Glutamatergic neuron (in vitro differentiated cells): Measurements from ENCODE around the gene TMEM232. TPM values are rescaled to one million over a fixed set of nuclear protein-coding genes. Genes with fewer than 3 reads are reported as not detected.

ENCODE experiments used
- DNase-seq: peaks from one replicate; pipeline ENCODE4 v3.0.0; 2022
- H3K27ac Mint-ChIP-seq: one replicate; pipeline ENCODE4 v1.8.0; 2020; ENCODE audit warnings: mild to moderate bottlenecking, mixed read lengths, inconsistent platforms; ENCODE audit not compliant: unreplicated experiment
- H3K27me3 Mint-ChIP-seq: one replicate; pipeline ENCODE4 v1.8.0; 2020; ENCODE audit warnings: mild to moderate bottlenecking, moderate library complexity, mixed read lengths, inconsistent platforms; ENCODE audit not compliant: unreplicated experiment
- H3K36me3 Mint-ChIP-seq: one replicate; pipeline ENCODE4 v1.8.0; 2020; ENCODE audit warnings: mild to moderate bottlenecking, mixed read lengths, inconsistent platforms; ENCODE audit not compliant: unreplicated experiment
- H3K4me1 Mint-ChIP-seq: one replicate; pipeline ENCODE4 v1.8.0; 2020; ENCODE audit warnings: mild to moderate bottlenecking, low read depth, mixed read lengths, inconsistent platforms; ENCODE audit not compliant: unreplicated experiment
- H3K4me3 Mint-ChIP-seq: one replicate; pipeline ENCODE4 v1.8.0; 2020; ENCODE audit warnings: mild to moderate bottlenecking, mixed read lengths, inconsistent platforms; ENCODE audit not compliant: unreplicated experiment
- H3K9me3 Mint-ChIP-seq: one replicate; pipeline ENCODE4 v1.8.0; 2020; ENCODE audit warnings: mild to moderate bottlenecking, moderate library complexity, mixed read lengths, inconsistent platforms; ENCODE audit not compliant: unreplicated experiment
- total RNA-seq: library from RNA; stranded (reverse); fragmentation: NEBNext Ultra II Directional; extraction: Animal tissue kit (Norgen Biotek cat#: 25700); gene quantifications from one replicate; pipeline ENCODE4 v1.2.1, GENCODE V29; 2021; ENCODE audit not compliant: unreplicated experiment
- TF ChIP-seq, protein P1 (sequence below): fragments of 200-600 bp; sonication (generic); IDR thresholded peaks from one replicate; pipeline ENCODE4 v1.5.0; 2021; ENCODE audit not compliant: partially characterized antibody, unreplicated experiment

Gene TMEM232
- total RNA-seq, 1 donor from 2014 or later = 5.3 TPM

DNA sequence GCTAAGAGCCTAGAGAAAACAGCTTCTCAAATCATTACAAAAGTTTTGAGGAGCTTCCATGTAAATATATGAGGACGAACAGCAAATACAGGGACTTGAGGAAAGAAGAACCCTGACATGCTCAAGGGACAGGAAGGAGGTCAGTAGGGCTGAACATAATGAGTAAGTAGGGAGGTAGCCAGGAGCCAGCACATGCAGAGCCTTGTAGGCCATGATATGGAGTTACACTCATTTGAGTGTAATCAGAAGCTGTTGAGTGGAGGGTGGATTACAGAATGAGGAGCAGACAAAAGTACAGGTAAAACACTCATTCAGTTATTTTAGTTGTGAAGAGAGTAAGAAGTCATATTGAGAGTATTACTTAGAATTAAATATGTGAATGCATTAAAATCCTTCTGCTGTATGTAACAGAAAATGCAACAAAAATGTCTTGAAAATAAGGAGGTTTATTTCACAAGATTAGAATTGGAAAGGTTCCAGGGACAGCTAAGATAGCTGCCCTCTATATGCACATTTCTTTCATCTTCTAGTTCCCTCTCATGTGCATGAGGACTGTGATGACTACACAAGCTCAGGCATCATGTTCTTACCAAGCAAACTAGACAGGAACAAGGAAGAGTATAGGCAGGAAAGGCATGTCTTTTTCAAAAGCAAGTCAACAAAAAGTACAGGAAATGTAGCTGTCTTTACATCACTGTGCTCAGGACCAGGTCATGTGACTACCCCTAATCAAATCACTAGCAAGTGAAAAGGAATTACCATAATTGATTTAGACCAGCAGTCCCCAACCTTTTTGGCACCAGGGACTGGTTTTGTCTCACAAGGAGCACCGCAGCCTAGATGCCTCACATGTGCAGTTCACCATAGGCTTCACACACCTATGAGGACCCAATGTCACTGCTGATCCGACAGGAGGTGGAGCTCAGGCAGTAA is 87.2 kb downstream of the TMEM232 start:
- no peak for DNase-seq
- TF ChIP-seq, protein P1, sequence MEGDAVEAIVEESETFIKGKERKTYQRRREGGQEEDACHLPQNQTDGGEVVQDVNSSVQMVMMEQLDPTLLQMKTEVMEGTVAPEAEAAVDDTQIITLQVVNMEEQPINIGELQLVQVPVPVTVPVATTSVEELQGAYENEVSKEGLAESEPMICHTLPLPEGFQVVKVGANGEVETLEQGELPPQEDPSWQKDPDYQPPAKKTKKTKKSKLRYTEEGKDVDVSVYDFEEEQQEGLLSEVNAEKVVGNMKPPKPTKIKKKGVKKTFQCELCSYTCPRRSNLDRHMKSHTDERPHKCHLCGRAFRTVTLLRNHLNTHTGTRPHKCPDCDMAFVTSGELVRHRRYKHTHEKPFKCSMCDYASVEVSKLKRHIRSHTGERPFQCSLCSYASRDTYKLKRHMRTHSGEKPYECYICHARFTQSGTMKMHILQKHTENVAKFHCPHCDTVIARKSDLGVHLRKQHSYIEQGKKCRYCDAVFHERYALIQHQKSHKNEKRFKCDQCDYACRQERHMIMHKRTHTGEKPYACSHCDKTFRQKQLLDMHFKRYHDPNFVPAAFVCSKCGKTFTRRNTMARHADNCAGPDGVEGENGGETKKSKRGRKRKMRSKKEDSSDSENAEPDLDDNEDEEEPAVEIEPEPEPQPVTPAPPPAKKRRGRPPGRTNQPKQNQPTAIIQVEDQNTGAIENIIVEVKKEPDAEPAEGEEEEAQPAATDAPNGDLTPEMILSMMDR = no peak
- Mint-ChIP-seq H3K36me3 (no peaks in the 10 kb centered on the region), H3K4me1 (no peaks in the 10 kb centered on the region), H3K9me3 (peaks cover 2% of the 10 kb centered on the region), H3K27ac (no peak overlapping the region), H3K4me3 (no peak overlapping the region), H3K27me3 (no peaks in the 10 kb centered on the region)

DNA sequence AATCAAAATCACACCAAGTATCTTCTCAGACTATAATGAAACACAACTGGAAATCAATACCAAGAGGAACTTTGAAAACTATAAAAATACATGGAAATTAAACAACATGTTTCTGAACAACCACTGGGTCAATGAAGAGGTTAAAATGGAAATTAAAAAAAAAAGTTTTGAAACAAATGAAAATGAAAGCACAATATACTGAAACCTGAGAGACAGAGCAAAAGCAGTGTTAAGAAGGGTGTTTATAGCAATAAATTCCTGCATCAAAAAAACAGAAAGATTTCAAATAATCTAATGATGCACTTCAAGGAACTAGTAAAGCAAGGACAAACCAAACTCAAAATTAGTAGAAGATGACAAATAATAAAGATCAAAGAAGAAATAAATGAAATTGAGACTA is 92.0 kb downstream of the TMEM232 start:
- H3K9me3 Mint-ChIP-seq = peaks cover 2% of the 10 kb centered on the region

GRCh38 chr5:110631236-110631635 is 95.2 kb downstream of the TMEM232 start:
- DNase-seq = no peak
- Mint-ChIP-seq H3K36me3 (no peaks in the 10 kb centered on the region), H3K4me1 (no peaks in the 10 kb centered on the region), H3K27me3 (no peaks in the 10 kb centered on the region), H3K4me3 (no peak overlapping the region), H3K27ac (no peak overlapping the region), H3K9me3 (no peaks in the 10 kb centered on the region)
- TF ChIP-seq, protein P1 = no peak

More for the DNA sequence above, 92.0 kb downstream of the TMEM232 start:
- Mint-ChIP-seq H3K36me3 (no peaks in the 10 kb centered on the region), H3K27ac (no peak overlapping the region), H3K27me3 (no peaks in the 10 kb centered on the region), H3K4me3 (no peak overlapping the region), H3K4me1 (no peaks in the 10 kb centered on the region)
- no peak for DNase-seq
- TF ChIP-seq, protein P1 = no peak

DNA sequence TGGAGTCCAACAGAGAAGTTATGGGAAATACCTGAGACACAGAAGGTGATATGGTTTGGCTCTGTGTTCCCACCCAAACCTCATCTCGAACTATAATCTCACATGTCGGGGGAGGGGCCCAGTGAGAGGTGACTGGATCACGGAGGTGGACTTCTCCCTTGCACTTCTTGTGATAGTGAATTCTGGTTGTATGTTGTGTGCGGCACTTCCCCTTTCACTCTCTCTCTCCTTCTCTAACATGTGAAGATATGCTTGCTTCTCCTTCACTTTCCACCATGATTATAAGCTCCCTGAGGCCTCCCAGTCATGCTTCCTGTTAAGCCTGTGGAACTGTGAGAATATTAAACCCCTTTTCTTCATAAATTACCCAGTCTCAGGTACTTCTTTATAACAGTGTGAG is 96.1 kb downstream of the TMEM232 start:
- H3K4me1 Mint-ChIP-seq = no peaks in the 10 kb centered on the region
- no peaks in the 10 kb centered on the region for H3K27me3 Mint-ChIP-seq
- H3K27ac Mint-ChIP-seq = no peak overlapping the region
- DNase-seq = no peak
- H3K9me3 Mint-ChIP-seq = no peaks in the 10 kb centered on the region
- TF ChIP-seq, protein P1 = no peak
- H3K4me3 Mint-ChIP-seq = no peak overlapping the region
- no peaks in the 10 kb centered on the region for H3K36me3 Mint-ChIP-seq

GRCh38 chr5:110625376-110625999 is 101.0 kb downstream of the TMEM232 start:
- H3K27ac Mint-ChIP-seq = no peak overlapping the region

More at GRCh38 chr5:110625376-110625999, 101.0 kb downstream of the TMEM232 start:
- TF ChIP-seq, protein P1 = peak; percentile 86
- no peaks in the 10 kb centered on the region for H3K4me1 Mint-ChIP-seq
- DNase-seq = no peak
- no peaks in the 10 kb centered on the region for H3K9me3 Mint-ChIP-seq
- no peaks in the 10 kb centered on the region for H3K36me3 Mint-ChIP-seq
- H3K4me3 Mint-ChIP-seq = no peak overlapping the region
- no peaks in the 10 kb centered on the region for H3K27me3 Mint-ChIP-seq
